Endothelial cell of umbilical vein (primary cell): ENCODE results near the gene SCNN1B. TPM values are rescaled to one million over a fixed set of nuclear protein-coding genes. Genes with fewer than 3 reads are reported as not detected.

Experiments
- BruUV-seq: library from RNA; stranded (reverse); fragments of 400-500 nt; replicated peaks from 2 replicates; lab custom pipeline; 2021; lab: Mats Ljungman, UMichigan
- CTCF ChIA-PET: fragments of 300-600, 350-600 bp; sonication (Branson Sonifier 250); formaldehyde crosslinking; loops from one replicate; lab custom pipeline; 2021; ENCODE audit warnings: antibody characterized with exemption, inconsistent platforms; lab: Charles Lee
- POLR2A ChIA-PET: fragments of 300-600, 350-600 bp; sonication (Branson Sonifier 250); formaldehyde crosslinking; loops from one replicate; lab custom pipeline; 2021; ENCODE audit warnings: antibody characterized with exemption, inconsistent platforms; lab: Charles Lee
- DNase-seq: peaks from one replicate; pipeline ENCODE4 v3.0.0-alpha.2; 2011; ENCODE audit warnings: low read depth, low spot score
- FAIRE-seq: peaks from 2 replicates; lab custom pipeline; 2011; peaks lifted over from hg19 to GRCh38; lab: Jason Lieb, UNC
- H2AFZ ChIP-seq: 2 replicates; pipeline ENCODE4 v1.6.0; 2012; ENCODE audit warnings: low read depth, low read length, control low read depth, inconsistent platforms
- H3K27ac ChIP-seq: 2 replicates; pipeline ENCODE4 v1.5.1; 2011; ENCODE audit warnings: low read depth, mild to moderate bottlenecking, control low read depth, low read length, moderate library complexity; ENCODE audit not compliant: insufficient read depth
- H3K27me3 ChIP-seq, 2 experiments: 2 replicates each; pipeline versions ENCODE4 v1.6.0 to v1.6.1; 2011; ENCODE audit warnings: low read length in 2 of 2, mixed read lengths in 1 of 2; ENCODE audit not compliant: control insufficient read depth in 2 of 2, insufficient read depth in 2 of 2
- H3K36me3 ChIP-seq, 2 experiments: 2 replicates in 1 of 2; 3 replicates in 1 of 2; pipeline ENCODE4 v1.5.1; 2011; ENCODE audit warnings: low read length in 2 of 2, mild to moderate bottlenecking in 1 of 2, moderate library complexity in 1 of 2; ENCODE audit not compliant: control insufficient read depth in 2 of 2, insufficient read depth in 2 of 2; ENCODE audit errors: extremely low read depth in 1 of 2
- H3K4me1 ChIP-seq: 3 replicates; pipeline ENCODE4 v1.5.1; 2011; ENCODE audit warnings: mild to moderate bottlenecking, low read length; ENCODE audit not compliant: control insufficient read depth, insufficient read depth; ENCODE audit errors: extremely low read depth
- H3K4me2 ChIP-seq: 2 replicates; pipeline ENCODE4 v1.6.1; 2011; ENCODE audit warnings: low read length, control low read depth, mixed read lengths; ENCODE audit not compliant: insufficient read depth
- H3K4me3 ChIP-seq, 3 experiments: fragments of 200-600 bp in 1 of 3; sonication (generic), shearing (Covaris generic) in 1 of 3; replicated peaks in 1 of 3; 2 replicates each; pipeline ENCODE4 v1.5.1; 2011 to 2016; ENCODE audit warnings: control low read depth in 3 of 3, low read length in 3 of 3, mild to moderate bottlenecking in 2 of 3, inconsistent platforms in 1 of 3, low read depth in 1 of 3, moderate library complexity in 1 of 3; ENCODE audit not compliant: insufficient read depth in 1 of 3
- H3K79me2 ChIP-seq: 2 replicates; pipeline ENCODE4 v1.6.0; 2012; ENCODE audit warnings: low read length, inconsistent platforms; ENCODE audit not compliant: control insufficient read depth, insufficient read depth
- H3K9ac ChIP-seq: replicated peaks from 2 replicates; pipeline ENCODE3; 2011; ENCODE audit warnings: low read length, control low read depth; ENCODE audit not compliant: insufficient read depth; ENCODE audit errors: extremely low read depth
- H3K9me1 ChIP-seq: replicated peaks from 3 replicates; pipeline ENCODE4 v1.6.0; 2011; ENCODE audit warnings: mild to moderate bottlenecking, low read length; ENCODE audit not compliant: control insufficient read depth, insufficient read depth; ENCODE audit errors: extremely low read depth
- H3K9me3 ChIP-seq: replicated peaks from 2 replicates; pipeline ENCODE4 v1.5.1; 2012; ENCODE audit warnings: low read length, inconsistent platforms; ENCODE audit not compliant: control insufficient read depth, insufficient read depth
- H4K20me1 ChIP-seq: replicated peaks from 2 replicates; pipeline ENCODE3; 2011; ENCODE audit warnings: mild to moderate bottlenecking, low read length; ENCODE audit not compliant: control insufficient read depth, insufficient read depth; ENCODE audit errors: extremely low read depth
- EZH2 ChIP-seq: IDR thresholded peaks from 2 replicates; pipeline ENCODE4 v1.6.1; 2012; ENCODE audit warnings: borderline replicate concordance, low read depth, mild to moderate bottlenecking, moderate library complexity, low read length, inconsistent platforms; ENCODE audit not compliant: severe bottlenecking
- FOS ChIP-seq: IDR thresholded peaks from 2 replicates; pipeline ENCODE4 v1.6.1; 2011; ENCODE audit warnings: mild to moderate bottlenecking, low read length, moderate library complexity, borderline replicate concordance; ENCODE audit not compliant: insufficient read depth
- GATA2 ChIP-seq: IDR thresholded peaks from 2 replicates; pipeline ENCODE4 v1.7.0; 2011; ENCODE audit warnings: low read depth, mild to moderate bottlenecking, moderate library complexity, mixed read lengths, low read length; ENCODE audit not compliant: insufficient read length, insufficient read depth
- JUN ChIP-seq: IDR thresholded peaks from 2 replicates; pipeline ENCODE4 v1.6.1; 2011; ENCODE audit warnings: borderline replicate concordance, low read depth; ENCODE audit not compliant: insufficient read length, insufficient read depth
- MYC ChIP-seq: IDR thresholded peaks from one replicate; pipeline ENCODE4 v1.6.1; 2011; ENCODE audit warnings: mild to moderate bottlenecking, low read depth, low read length
- POLR2A ChIP-seq: IDR thresholded peaks from 2 replicates; pipeline ENCODE4 v1.6.1; 2012; ENCODE audit warnings: low read depth, mild to moderate bottlenecking, control low read depth, low read length
- POLR2AphosphoS5 ChIP-seq: IDR thresholded peaks from 2 replicates; pipeline ENCODE4 v1.6.1; 2012; ENCODE audit warnings: low read depth, mild to moderate bottlenecking, control low read depth, low read length, moderate library complexity; ENCODE audit not compliant: insufficient read depth
- dilution Hi-C: fragments of 300-500 bp; cut with MboI; formaldehyde crosslinking; loops from one replicate; pipeline ENCODE4 v1.15.0; 2019; ENCODE audit warnings: low sequenced_read_pairs; ENCODE audit not compliant: extremely low pct_ligation_motif_present
- intact Hi-C: fragments of 100-400 bp; cut with micrococcal nuclease; formaldehyde crosslinking; loops from one replicate; pipeline ENCODE4 v1.10.0; 2022
- polyA plus RNA-seq, 4 experiments: library from polyadenylated mRNA; depleted of rRNA in 3 of 4; stranded (reverse) in 3 of 4; unstranded in 1 of 4; fragments of >200 nt; gene quantifications; 2 replicates each; pipeline versions ENCODE4 v1.2.1 to v1.2.3, GENCODE V29; 2011 to 2012; ENCODE audit warnings: missing spikeins in 1 of 4
- total RNA-seq: library from RNA; stranded (reverse); gene quantifications from 2 replicates; pipeline ENCODE4 v1.2.3, GENCODE V29; 2021
- TF ChIP-seq, protein P1 (sequence below), 2 donors: IDR thresholded peaks; 1 replicate in 1 of 2; 2 replicates in 1 of 2; pipeline ENCODE4 v1.5.1; 2011; ENCODE audit warnings: low read length in 2 of 2, mild to moderate bottlenecking in 2 of 2, moderate library complexity in 2 of 2, control low read depth in 1 of 2, inconsistent platforms in 1 of 2, low read depth in 1 of 2; ENCODE audit not compliant: insufficient read depth in 1 of 2; ENCODE audit errors: extremely low read depth in 1 of 2
- TF ChIP-seq, protein P2 (sequence below): IDR thresholded peaks from 2 replicates; pipeline ENCODE4 v1.6.1; 2011; ENCODE audit not compliant: insufficient read depth, insufficient read length

The SCNN1B gene
- total and polyA plus RNA-seq, 2 donors (not counting 3 experiments of a cell fraction or from before 2014, with no cell fraction given): not detected

DNA sequence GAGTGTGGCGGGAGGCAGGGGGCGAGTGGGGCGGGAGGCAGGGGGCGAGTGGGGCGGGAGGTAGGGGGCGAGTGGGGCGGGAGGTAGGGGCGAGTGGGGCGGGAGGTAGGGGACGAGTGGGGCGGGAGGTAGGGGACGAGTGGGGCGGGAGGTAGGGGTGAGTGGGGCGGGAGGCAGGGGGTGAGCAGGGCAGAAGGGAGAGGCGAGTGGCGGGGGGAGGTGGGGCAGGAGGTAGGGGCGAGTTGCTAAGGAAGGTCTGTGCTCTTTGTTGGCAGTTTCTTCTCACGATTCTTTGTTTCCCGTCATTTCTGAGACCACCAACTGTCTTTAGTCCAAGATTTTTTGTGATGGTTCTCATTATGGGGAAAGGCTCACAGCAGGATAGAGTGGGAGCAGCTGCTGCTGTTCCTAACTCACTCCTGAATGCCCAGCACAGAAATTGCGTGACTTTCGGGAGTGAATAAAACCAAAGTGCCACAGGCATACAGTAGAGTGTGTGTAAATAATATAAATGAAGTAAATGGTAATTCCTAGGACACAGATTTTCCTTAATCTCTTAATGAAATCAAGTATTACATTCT is 106.2 kb downstream of the SCNN1B start:
- intact Hi-C loops: no loop called here

More for the DNA sequence above, 106.2 kb downstream of the SCNN1B start:
- CTCF ChIA-PET: interaction anchor here (0.7 to 1.0 kb wide), 3 partner anchors 13 to 27 kb away, joined by 3 to 6 read pairs (median 4); no protein-coding TSS in a partner anchor
- TF ChIP-seq POLR2A: no peak
- TF ChIP-seq, protein P1, sequence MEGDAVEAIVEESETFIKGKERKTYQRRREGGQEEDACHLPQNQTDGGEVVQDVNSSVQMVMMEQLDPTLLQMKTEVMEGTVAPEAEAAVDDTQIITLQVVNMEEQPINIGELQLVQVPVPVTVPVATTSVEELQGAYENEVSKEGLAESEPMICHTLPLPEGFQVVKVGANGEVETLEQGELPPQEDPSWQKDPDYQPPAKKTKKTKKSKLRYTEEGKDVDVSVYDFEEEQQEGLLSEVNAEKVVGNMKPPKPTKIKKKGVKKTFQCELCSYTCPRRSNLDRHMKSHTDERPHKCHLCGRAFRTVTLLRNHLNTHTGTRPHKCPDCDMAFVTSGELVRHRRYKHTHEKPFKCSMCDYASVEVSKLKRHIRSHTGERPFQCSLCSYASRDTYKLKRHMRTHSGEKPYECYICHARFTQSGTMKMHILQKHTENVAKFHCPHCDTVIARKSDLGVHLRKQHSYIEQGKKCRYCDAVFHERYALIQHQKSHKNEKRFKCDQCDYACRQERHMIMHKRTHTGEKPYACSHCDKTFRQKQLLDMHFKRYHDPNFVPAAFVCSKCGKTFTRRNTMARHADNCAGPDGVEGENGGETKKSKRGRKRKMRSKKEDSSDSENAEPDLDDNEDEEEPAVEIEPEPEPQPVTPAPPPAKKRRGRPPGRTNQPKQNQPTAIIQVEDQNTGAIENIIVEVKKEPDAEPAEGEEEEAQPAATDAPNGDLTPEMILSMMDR (IDR thresholded peaks at IDR 0.05; ENCODE audit: extremely low read depth in 1 of 2, insufficient read depth in 1 of 2, low read depth in 1 of 2, low read length in 2 of 2): no peak
- TF ChIP-seq EZH2: no peak
- no peak for TF ChIP-seq FOS
- no peak for TF ChIP-seq POLR2AphosphoS5
- no peak for TF ChIP-seq MYC
- no peak for TF ChIP-seq GATA2
- TF ChIP-seq, protein P2, sequence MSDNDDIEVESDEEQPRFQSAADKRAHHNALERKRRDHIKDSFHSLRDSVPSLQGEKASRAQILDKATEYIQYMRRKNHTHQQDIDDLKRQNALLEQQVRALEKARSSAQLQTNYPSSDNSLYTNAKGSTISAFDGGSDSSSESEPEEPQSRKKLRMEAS: no peak
- TF ChIP-seq JUN: no peak
- FAIRE-seq (no peak), DNase-seq (no peak)
- Histone ChIP-seq H3K79me2 (no peaks in the 10 kb centered on the region), H3K4me1 (peaks cover 3% of the 10 kb centered on the region), H3K9me1 (no peaks in the 10 kb centered on the region), H2AFZ (no peak overlapping the region), H3K36me3 (peaks cover 7 to 14% of the 10 kb centered on the region in 2 experiments), H4K20me1 (no peaks in the 10 kb centered on the region), H3K27me3 (no peaks in the 10 kb centered on the region), H3K9ac (no peak overlapping the region), H3K4me2 (no peak overlapping the region), H3K27ac (no peak overlapping the region), H3K9me3 (no peaks in the 10 kb centered on the region), H3K4me3 (no peak overlapping the region)
- BruUV-seq: no TSS peak
- dilution Hi-C loops: no loop called here
- POLR2A ChIA-PET: no interaction called here
